ENCODE results near the gene IGDCC3.
"Not testable (repeated sequence)": the region's sequence is repeated elsewhere in the genome, so short reads cannot be mapped to it uniquely, and the experiment has no call there.

The IGDCC3 gene

DNA sequence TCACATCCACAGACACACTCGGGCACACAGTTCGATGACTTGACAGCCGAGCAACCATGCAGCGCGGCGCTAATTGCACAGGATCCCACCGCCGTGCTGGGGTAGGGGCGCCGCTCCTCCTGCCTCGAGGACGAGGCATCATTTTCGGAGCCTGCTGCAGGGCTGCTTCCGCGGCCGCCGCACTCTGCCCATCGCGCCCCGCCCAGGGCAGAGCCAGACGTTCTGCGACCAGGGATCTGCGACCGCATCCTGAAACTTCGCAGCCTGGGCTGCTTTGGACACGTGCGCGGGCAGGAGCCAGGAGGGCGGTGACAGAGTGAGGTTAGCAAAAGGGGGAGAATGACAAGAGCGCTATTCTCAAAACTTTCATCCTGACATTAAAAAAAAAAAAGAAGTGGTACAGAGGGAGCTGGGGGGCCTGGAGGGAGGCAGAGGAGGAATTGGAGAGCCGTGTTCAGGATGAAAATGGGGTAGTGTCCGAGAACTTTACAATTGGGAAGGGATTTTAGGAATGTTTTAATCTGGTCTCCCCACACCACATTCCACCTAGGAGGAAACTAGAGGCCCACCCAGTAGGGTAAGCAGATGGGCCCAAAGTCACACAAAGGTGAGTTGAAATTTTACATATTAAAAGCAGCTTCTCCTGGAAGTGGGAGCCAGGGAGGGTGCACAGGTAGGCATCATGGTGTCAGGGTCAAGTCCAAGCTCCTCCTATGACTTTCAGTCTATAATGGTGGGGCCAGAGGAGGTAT lies 15.9 kb downstream of the IGDCC3 start:
- in situ Hi-C loops (cut with MboI; ENCODE audit: low sequenced_read_pairs, unreplicated experiment), result no loop called here
- no peak for DNase-seq (ENCODE audit: low spot score)
- TF ChIP-seq, protein P1, sequence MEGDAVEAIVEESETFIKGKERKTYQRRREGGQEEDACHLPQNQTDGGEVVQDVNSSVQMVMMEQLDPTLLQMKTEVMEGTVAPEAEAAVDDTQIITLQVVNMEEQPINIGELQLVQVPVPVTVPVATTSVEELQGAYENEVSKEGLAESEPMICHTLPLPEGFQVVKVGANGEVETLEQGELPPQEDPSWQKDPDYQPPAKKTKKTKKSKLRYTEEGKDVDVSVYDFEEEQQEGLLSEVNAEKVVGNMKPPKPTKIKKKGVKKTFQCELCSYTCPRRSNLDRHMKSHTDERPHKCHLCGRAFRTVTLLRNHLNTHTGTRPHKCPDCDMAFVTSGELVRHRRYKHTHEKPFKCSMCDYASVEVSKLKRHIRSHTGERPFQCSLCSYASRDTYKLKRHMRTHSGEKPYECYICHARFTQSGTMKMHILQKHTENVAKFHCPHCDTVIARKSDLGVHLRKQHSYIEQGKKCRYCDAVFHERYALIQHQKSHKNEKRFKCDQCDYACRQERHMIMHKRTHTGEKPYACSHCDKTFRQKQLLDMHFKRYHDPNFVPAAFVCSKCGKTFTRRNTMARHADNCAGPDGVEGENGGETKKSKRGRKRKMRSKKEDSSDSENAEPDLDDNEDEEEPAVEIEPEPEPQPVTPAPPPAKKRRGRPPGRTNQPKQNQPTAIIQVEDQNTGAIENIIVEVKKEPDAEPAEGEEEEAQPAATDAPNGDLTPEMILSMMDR (IDR thresholded peaks at IDR 0.05; ENCODE audit: borderline replicate concordance, control extremely low read depth, extremely low read depth, insufficient read depth, missing control alignments), result no peak

DNA sequence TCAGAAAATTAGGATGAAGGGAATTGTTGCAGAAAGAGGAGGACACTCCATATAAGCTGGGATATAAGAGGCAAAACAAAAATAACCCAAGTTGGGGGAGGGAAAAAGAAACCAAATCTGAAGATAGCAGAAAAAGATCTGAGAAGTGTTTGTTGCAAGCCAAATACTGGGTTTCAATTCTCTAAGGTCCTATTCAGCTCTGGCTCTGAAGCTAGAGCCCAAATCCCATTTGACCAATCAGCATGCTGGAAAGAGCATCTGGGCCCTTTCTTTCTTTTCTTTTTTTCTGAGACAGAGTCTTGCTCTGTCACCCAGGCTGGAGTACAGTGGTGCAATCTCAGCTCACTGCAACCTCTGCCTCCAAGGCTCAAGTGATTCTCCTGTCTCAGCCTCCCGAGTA lies 17.3 kb downstream of the IGDCC3 start:
- DNase-seq (ENCODE audit: low spot score), result no peak
- in situ Hi-C loops (cut with MboI; ENCODE audit: low sequenced_read_pairs, unreplicated experiment), result no loop called here
- TF ChIP-seq, protein P1 (IDR thresholded peaks at IDR 0.05; ENCODE audit: borderline replicate concordance, control extremely low read depth, extremely low read depth, insufficient read depth, missing control alignments), result no peak

DNA sequence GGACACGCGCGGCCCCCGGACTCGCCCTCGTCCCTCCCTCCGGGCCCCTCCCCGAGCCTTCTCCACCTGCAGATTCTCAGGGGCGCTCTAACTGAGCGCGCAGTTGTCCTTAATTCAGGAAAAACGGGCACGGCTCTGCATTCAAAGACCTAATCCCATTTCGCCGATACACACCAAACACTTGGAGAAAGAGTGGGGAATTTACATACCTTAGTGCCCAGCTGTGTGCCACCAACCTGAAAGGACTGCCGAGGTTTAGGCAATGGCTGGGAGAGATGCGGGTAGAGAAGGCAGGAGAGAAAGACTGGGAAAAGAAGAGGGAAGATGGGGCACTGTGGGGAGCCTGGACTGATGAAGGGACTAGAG lies 21.8 kb downstream of the IGDCC3 start:
- in situ Hi-C loops (cut with MboI; ENCODE audit: low sequenced_read_pairs, unreplicated experiment), result no loop called here
- TF ChIP-seq, protein P1 (IDR thresholded peaks at IDR 0.05; ENCODE audit: borderline replicate concordance, control extremely low read depth, extremely low read depth, insufficient read depth, missing control alignments), result no peak
- no peak for DNase-seq (ENCODE audit: low spot score)

DNA sequence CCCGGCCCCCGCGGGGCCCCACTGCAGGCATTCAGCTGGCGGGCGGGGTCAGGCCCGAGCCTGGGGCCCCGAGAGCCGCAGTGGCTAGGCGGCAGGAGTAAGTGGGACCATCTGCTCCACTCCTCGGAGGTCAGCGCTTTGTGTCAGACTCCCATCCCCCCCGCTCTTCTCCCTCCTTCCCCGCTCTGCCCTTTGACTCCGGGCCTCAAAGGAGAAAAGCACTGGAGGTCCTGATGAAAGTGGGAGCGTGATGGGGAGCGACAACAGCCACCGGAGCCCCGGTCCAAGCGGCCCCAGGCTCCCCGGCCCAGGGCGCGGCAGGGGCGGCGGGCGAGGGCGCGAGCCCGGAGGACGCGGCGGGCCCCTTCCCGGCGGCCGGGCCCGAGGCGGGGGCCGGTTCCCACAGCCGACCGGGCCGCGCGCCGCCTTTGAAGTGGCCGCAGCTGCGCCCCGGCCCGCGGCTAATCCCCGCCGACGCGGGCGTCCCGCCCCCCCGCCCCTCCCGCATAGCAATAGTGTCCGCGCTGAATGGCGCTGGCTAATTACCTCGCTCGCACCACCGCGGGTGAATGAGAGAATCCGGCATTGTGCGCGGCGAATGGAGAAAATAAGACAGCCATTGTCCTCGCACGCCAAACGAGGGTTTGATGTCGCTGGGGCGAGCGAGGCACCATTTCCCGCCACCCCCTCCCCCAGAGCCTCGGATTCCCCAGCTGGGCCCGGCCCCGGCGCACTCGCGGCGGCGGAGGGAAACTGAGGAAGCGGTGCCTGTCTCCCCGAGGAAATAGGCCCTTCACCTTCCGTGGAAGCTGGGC lies 22.4 kb downstream of the IGDCC3 start:
- TF ChIP-seq, protein P1 (IDR thresholded peaks at IDR 0.05; ENCODE audit: borderline replicate concordance, control extremely low read depth, extremely low read depth, insufficient read depth, missing control alignments), result no peak
- DNase-seq (ENCODE audit: low spot score), result no peak
- in situ Hi-C loops (cut with MboI; ENCODE audit: low sequenced_read_pairs, unreplicated experiment), result no loop called here

DNA sequence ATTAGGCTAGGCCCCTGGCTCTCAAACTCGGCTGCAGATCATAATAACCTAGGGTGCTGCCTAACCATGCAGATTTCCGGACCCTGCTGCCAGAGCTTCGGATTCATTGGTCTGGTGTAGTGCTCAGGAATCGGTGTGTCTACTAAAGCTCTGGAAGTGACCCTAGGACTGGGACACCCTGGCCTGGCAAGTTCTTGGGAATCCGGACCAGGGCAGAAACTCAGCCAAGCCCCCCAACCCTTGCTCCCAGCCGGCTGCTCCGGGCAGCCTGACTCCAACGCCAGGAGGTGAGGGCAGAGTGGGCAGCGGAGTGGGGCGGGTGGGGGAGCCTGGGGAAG lies 23.0 kb downstream of the IGDCC3 start:
- TF ChIP-seq, protein P1 (IDR thresholded peaks at IDR 0.05; ENCODE audit: borderline replicate concordance, control extremely low read depth, extremely low read depth, insufficient read depth, missing control alignments), result no peak
- DNase-seq (ENCODE audit: low spot score), result no peak
- in situ Hi-C loops (cut with MboI; ENCODE audit: low sequenced_read_pairs, unreplicated experiment), result no loop called here

DNA sequence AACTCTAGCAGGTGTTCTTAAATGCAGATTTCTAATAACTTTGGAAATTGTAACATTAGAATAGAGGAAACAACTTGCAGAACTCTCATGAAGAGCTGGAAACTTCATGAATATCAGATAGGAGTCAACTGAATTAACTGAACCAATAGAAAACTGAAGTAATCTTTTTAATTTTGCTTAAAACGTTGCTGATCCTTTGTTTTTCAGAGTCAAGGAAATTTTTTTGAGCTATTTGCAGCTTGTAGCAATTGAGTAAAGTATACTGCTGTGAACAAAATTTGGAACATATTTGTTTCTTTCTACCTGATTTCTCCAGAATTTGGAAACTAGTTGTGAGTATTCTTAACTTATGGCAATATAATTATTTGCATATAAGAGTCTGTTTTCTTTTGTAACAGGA lies 25.8 kb downstream of the IGDCC3 start:
- in situ Hi-C loops (cut with MboI; ENCODE audit: low sequenced_read_pairs, unreplicated experiment); DNase-seq (ENCODE audit: low spot score): not testable (repeated sequence)

DNA sequence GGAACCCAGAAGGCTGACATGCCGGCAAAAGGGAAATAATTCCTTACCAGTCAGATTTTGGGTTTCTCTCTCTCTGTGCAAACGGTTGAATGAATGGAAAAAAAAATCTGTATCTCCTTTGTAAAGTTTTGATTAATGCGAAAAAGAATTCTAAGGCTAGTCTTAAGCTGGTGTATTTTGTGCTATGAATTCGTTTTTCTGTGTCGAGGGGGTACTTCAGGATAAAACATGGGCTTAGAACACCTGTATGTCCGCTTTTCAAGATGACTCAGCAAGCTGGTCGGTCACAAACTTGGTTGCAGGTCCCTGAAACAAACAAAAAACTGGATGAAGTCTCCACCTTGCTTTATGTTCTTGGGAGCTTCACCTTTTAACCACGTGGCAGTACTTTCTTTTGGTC lies 28.5 kb downstream of the IGDCC3 start:
- TF ChIP-seq, protein P1 (IDR thresholded peaks at IDR 0.05; ENCODE audit: borderline replicate concordance, control extremely low read depth, extremely low read depth, insufficient read depth, missing control alignments), result no peak
- in situ Hi-C loops (cut with MboI; ENCODE audit: low sequenced_read_pairs, unreplicated experiment), result no loop called here
- no peak for DNase-seq (ENCODE audit: low spot score)

DNA sequence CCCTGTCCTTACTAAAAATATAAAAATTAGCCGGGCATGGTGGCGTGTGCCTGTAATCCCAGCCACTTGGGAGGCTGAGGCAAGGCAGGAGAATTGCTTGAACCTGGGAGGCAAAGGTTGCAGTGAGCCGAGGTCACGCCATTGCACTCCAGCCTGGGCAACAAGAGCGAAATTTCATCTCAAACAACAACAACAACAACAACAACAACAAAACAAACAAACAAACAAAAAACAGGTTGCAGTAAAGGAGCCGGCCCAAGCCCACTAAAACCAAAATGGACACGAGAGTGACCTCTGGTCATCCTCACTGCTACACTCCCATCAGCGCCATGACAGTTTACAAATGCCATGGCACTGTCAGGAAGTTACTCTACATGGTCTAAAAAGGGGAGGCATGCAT lies 30.0 kb downstream of the IGDCC3 start:
- DNase-seq (ENCODE audit: low spot score); in situ Hi-C loops (cut with MboI; ENCODE audit: low sequenced_read_pairs, unreplicated experiment): not testable (repeated sequence)
